Activated CD8-positive, alpha-beta T cell treated with anti-CD3 and anti-CD28 coated beads for 36 hours (primary cell): ENCODE data around the gene SVBP. TPM values are rescaled to one million over a fixed set of nuclear protein-coding genes. Genes with fewer than 3 reads are reported as not detected.

Experiments
- ATAC-seq: fragments of 200-7000 bp; cut with Tn5 transposase; one replicate; pipeline ENCODE4 v1.10.0; 2021; ENCODE audit warnings: mild to moderate bottlenecking, moderate library complexity
- CTCF ChIA-PET: fragments of 350-600 bp; sonication (Branson Sonifier 250); formaldehyde crosslinking; loops from one replicate; lab custom pipeline; 2021; ENCODE audit warnings: antibody characterized with exemption; lab: Charles Lee
- POLR2A ChIA-PET: fragments of 350-600 bp; sonication (Branson Sonifier 250); formaldehyde crosslinking; loops from one replicate; lab custom pipeline; 2021; ENCODE audit warnings: antibody characterized with exemption; lab: Charles Lee
- DNase-seq: peaks from one replicate; pipeline ENCODE4 v3.0.0-alpha.2; 2020
- H3K27ac Mint-ChIP-seq: one replicate; pipeline ENCODE4 v1.8.0; 2021; ENCODE audit warnings: mild to moderate bottlenecking, mixed read lengths
- H3K27me3 Mint-ChIP-seq: one replicate; pipeline ENCODE4 v1.8.0; 2021; ENCODE audit warnings: mixed read lengths
- H3K36me3 Mint-ChIP-seq: one replicate; pipeline ENCODE4 v1.8.0; 2021; ENCODE audit warnings: low read depth, mixed read lengths
- H3K4me1 Mint-ChIP-seq: one replicate; pipeline ENCODE4 v1.8.0; 2021; ENCODE audit warnings: low read depth, mixed read lengths
- H3K4me3 Mint-ChIP-seq: one replicate; pipeline ENCODE4 v1.8.0; 2021; ENCODE audit warnings: mild to moderate bottlenecking, moderate library complexity, mixed read lengths
- H3K9me3 Mint-ChIP-seq: one replicate; pipeline ENCODE4 v1.8.0; 2021; ENCODE audit warnings: mixed read lengths
- intact Hi-C: fragments of 100-400 bp; cut with micrococcal nuclease; formaldehyde crosslinking; loops from one replicate; pipeline ENCODE4 v1.10.0; 2022
- total RNA-seq, 2 experiments: library from RNA; stranded (reverse); gene quantifications; one replicate each; pipeline ENCODE4 v1.2.3, GENCODE V29; 2021
- TF ChIP-seq, protein P1 (sequence below): fragments of 200-600 bp; IDR thresholded peaks from one replicate; pipeline ENCODE4 v1.8.0; 2022; ENCODE audit warnings: antibody characterized with exemption, mild to moderate bottlenecking

The SVBP gene
- total RNA-seq, 2 experiments from 2014 or later = 12.2 to 14.3 TPM

DNA sequence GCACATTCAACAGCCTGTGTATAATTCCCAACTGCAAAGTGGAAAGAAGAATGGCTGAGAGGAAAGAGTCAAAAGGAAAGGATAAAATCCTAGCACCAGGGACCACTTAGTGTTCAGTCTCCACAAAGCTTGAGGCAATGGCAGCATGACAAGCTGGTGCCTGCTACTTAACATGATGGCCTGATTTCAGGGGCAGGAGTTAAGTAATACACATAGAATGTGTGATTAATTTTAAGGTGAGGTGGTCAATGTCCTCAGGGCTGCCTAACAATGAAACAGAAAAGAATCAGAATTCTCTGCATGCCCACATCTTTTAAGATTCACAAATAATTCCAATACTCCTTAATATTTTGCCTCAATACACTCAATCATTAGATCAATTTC, 59.3 kb downstream of the SVBP start:
- no peaks in the 10 kb centered on the region for H3K9me3 Mint-ChIP-seq
- ATAC-seq = no peak
- ChIA-PET POLR2A (interaction anchor here (0.9 to 1.5 kb wide), 2 partner anchors 18 to 75 kb away, joined by 3 to 4 read pairs; partner anchors contain the start of gene CLDN19), CTCF (interaction anchor here (0.8 to 1.4 kb wide), 8 partner anchors 8 to 316 kb away, joined by 3 to 8 read pairs (median 4); partner anchors contain the start of gene P3H1)
- H3K27me3 Mint-ChIP-seq = no peaks in the 10 kb centered on the region
- TF ChIP-seq, protein P1, sequence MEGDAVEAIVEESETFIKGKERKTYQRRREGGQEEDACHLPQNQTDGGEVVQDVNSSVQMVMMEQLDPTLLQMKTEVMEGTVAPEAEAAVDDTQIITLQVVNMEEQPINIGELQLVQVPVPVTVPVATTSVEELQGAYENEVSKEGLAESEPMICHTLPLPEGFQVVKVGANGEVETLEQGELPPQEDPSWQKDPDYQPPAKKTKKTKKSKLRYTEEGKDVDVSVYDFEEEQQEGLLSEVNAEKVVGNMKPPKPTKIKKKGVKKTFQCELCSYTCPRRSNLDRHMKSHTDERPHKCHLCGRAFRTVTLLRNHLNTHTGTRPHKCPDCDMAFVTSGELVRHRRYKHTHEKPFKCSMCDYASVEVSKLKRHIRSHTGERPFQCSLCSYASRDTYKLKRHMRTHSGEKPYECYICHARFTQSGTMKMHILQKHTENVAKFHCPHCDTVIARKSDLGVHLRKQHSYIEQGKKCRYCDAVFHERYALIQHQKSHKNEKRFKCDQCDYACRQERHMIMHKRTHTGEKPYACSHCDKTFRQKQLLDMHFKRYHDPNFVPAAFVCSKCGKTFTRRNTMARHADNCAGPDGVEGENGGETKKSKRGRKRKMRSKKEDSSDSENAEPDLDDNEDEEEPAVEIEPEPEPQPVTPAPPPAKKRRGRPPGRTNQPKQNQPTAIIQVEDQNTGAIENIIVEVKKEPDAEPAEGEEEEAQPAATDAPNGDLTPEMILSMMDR = no peak
- H3K27ac Mint-ChIP-seq = no peak overlapping the region
- no peak overlapping the region for H3K4me3 Mint-ChIP-seq
- no peak for DNase-seq
- peaks cover 6% of the 10 kb centered on the region for H3K4me1 Mint-ChIP-seq
- intact Hi-C loops = no loop called here
- H3K36me3 Mint-ChIP-seq = peaks cover 42% of the 10 kb centered on the region

Other genes starting within 250 kb of the SVBP start
- 100 to 1,000 TPM; 105 TPM for gene PPIH, start 159.0 kb downstream of the SVBP start, total RNA-seq
- gene YBX1, start 135.0 kb downstream of the SVBP start, total RNA-seq = 1,000 to 10,000 TPM; 1,417 to 1,447 TPM
- gene CLDN19, start 77.2 kb downstream of the SVBP start, total RNA-seq = not detected
- 10 to 100 TPM; 34.7 to 34.8 TPM for gene P3H1, start 50.4 kb downstream of the SVBP start, total RNA-seq
- 1 to 10 TPM; 4.7 to 5.2 TPM for gene C1orf50, start 50.1 kb downstream of the SVBP start, total RNA-seq
- under 1 TPM; 0.22 to 0.32 TPM for gene TMEM269, start 32.4 kb downstream of the SVBP start, total RNA-seq
- gene ERMAP, start 275 bp downstream of the SVBP start, total RNA-seq = 1 to 10 TPM; 3.9 to 4.4 TPM
- gene ZNF691, start 29.2 kb upstream of the SVBP start, total RNA-seq = 1 to 10 TPM; 6.9 to 7.5 TPM
- gene SLC2A1, start 141.5 kb upstream of the SVBP start, total RNA-seq = 100 to 1,000 TPM; 158 to 162 TPM